Peyer's patch (tissue), 4 donors: ENCODE results near the gene CNTN5.

ENCODE experiments used
- POLR2A ChIP-seq, 2 donors: fragments of 450-650 bp; IDR thresholded peaks; one replicate each; pipeline ENCODE4 v1.5.1; 2017; ENCODE audit warnings: antibody characterized with exemption in 2 of 2, mild to moderate bottlenecking in 2 of 2, moderate library complexity in 2 of 2
- TF ChIP-seq, protein P1 (sequence below), 6 experiments: fragments of 450-650 bp in 4 of 6; fragments of 200-600 bp in 2 of 6; sonication (generic) in 1 of 6; IDR thresholded peaks; one replicate each; pipeline ENCODE4 v1.5.1; 2017 to 2019; ENCODE audit warnings: antibody characterized with exemption in 6 of 6, mild to moderate bottlenecking in 3 of 6, moderate library complexity in 1 of 6

DNA sequence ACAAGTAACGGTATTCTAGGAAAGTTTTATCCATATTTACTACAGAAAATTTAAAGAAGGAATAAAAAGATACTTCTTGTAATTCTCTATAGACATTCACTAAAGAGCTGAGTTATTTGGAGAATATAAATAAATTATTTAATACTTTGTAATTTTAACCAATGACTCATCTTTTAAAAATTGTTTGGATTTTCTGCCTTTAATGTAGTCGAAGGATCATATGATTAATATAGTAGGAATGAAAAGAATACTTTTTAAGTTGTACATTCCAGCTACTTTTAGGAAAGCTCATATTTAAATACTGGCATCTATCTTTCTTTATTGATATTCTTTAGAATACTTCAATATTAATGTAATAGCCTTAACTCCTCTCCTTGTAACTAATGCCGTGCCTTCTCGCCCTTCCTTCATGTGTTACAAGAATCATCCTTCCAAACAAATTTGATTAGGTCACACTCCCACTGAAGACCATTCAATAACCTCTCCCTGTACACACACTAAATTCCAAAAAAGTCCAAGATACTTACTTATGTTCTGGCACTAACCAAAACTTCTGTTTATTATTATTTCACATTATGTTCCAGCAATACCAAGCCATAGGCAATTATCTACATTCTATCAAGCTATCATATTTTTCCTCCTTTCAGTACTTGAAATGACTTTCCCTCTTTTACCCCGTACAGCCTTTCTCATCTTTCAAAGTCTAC lies 501.9 kb downstream of the CNTN5 start:
- no peak for TF ChIP-seq POLR2A (IDR thresholded peaks at IDR 0.05)
- TF ChIP-seq, protein P1, sequence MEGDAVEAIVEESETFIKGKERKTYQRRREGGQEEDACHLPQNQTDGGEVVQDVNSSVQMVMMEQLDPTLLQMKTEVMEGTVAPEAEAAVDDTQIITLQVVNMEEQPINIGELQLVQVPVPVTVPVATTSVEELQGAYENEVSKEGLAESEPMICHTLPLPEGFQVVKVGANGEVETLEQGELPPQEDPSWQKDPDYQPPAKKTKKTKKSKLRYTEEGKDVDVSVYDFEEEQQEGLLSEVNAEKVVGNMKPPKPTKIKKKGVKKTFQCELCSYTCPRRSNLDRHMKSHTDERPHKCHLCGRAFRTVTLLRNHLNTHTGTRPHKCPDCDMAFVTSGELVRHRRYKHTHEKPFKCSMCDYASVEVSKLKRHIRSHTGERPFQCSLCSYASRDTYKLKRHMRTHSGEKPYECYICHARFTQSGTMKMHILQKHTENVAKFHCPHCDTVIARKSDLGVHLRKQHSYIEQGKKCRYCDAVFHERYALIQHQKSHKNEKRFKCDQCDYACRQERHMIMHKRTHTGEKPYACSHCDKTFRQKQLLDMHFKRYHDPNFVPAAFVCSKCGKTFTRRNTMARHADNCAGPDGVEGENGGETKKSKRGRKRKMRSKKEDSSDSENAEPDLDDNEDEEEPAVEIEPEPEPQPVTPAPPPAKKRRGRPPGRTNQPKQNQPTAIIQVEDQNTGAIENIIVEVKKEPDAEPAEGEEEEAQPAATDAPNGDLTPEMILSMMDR (IDR thresholded peaks at IDR 0.05) = no peak
